K562 (cell line): ENCODE results near the gene CRADD. TPM values are rescaled to one million over a fixed set of nuclear protein-coding genes. Genes with fewer than 3 reads are reported as not detected.

Experiments
- ATAC-seq: fragments of 200-7000 bp; cut with Tn5 transposase; 3 replicates; pipeline ENCODE4 v1.9.1; 2020; ENCODE audit warnings: moderate library complexity
- BruUV-seq: library from RNA; stranded (reverse); fragments of 400-500 nt; replicated peaks from 2 replicates; lab custom pipeline; 2021; lab: Mats Ljungman, UMichigan
- CTCF ChIA-PET: fragments of 300-600 bp; formaldehyde crosslinking; extraction: SDS; loops from one replicate; lab custom pipeline; 2021; ENCODE audit warnings: low intra/inter-chr PET ratio; lab: Yijun Ruan, JAX
- POLR2A ChIA-PET: fragments of 300-600, 350-650 bp; sonication (Branson Sonifier 250); formaldehyde crosslinking; extraction: SDS; loops from one replicate; lab custom pipeline; 2021; ENCODE audit warnings: antibody characterized with exemption, inconsistent platforms; lab: Yijun Ruan, JAX
- DNase-seq, 4 experiments: peaks; one replicate each; pipeline versions ENCODE4 v3.0.0 to v3.0.0-alpha.2; 2011 to 2018; ENCODE audit warnings: low spot score in 3 of 4, mixed read lengths in 3 of 4; ENCODE audit errors: extremely low read depth in 1 of 4
- FAIRE-seq: peaks from 2 replicates; lab custom pipeline; 2011; peaks lifted over from hg19 to GRCh38; lab: Jason Lieb, UNC
- H2AFZ ChIP-seq: 2 replicates; pipeline ENCODE4 v1.6.0; 2011; ENCODE audit warnings: low read depth, low read length, control low read depth, inconsistent platforms
- H3K27ac ChIP-seq: fragments of 200-600 bp; 3 replicates; pipeline ENCODE4 v1.8.0; 2011; ENCODE audit warnings: low read depth, mild to moderate bottlenecking, control low read depth, inconsistent platforms, low read length, moderate library complexity, mixed read lengths; ENCODE audit errors: extremely low read depth
- H3K27me3 ChIP-seq, 2 experiments: fragments of 300-600 bp in 1 of 2; 2 replicates in 1 of 2; 3 replicates in 1 of 2; pipeline versions ENCODE4 v1.6.0 to v1.8.0; 2011; ENCODE audit warnings: inconsistent platforms in 2 of 2, low read length in 2 of 2, mild to moderate bottlenecking in 1 of 2, mixed read lengths in 1 of 2, moderate library complexity in 1 of 2; ENCODE audit not compliant: control insufficient read depth in 2 of 2, insufficient read depth in 2 of 2
- H3K36me3 ChIP-seq: fragments of 300-600 bp; 3 replicates; pipeline ENCODE4 v1.8.0; 2011; ENCODE audit warnings: mild to moderate bottlenecking, low read length, inconsistent platforms; ENCODE audit not compliant: control insufficient read depth, insufficient read depth
- H3K4me1 ChIP-seq, 2 experiments: fragments of 200-600 bp in 1 of 2; replicated peaks in 1 of 2; 2 replicates in 1 of 2; 3 replicates in 1 of 2; pipeline versions ENCODE4 v1.5.1 to v1.8.0; 2011; ENCODE audit warnings: inconsistent platforms in 2 of 2, low read length in 2 of 2, mild to moderate bottlenecking in 1 of 2, mixed read lengths in 1 of 2, moderate library complexity in 1 of 2; ENCODE audit not compliant: control insufficient read depth in 2 of 2, insufficient read depth in 2 of 2
- H3K4me2 ChIP-seq: 2 replicates; pipeline ENCODE4 v1.6.1; 2011; ENCODE audit warnings: low read length, control low read depth, inconsistent platforms, mixed read lengths; ENCODE audit not compliant: insufficient read depth
- H3K4me3 ChIP-seq: fragments of 200-600 bp; sonication (generic), shearing (Covaris generic); 2 replicates; pipeline ENCODE4 v1.5.1; 2016; ENCODE audit warnings: control low read depth, inconsistent platforms
- H3K79me2 ChIP-seq: fragments of 200-600 bp; 3 replicates; pipeline ENCODE4 v1.8.0; 2011; ENCODE audit warnings: low read length, inconsistent platforms; ENCODE audit not compliant: control insufficient read depth, insufficient read depth
- H3K9ac ChIP-seq, 2 experiments: 2 replicates each; pipeline versions ENCODE4 v1.6.0 to v1.6.1; 2011; ENCODE audit warnings: low read depth in 2 of 2, low read length in 2 of 2, control low read depth in 1 of 2, inconsistent platforms in 1 of 2, mild to moderate bottlenecking in 1 of 2, mixed read lengths in 1 of 2; ENCODE audit not compliant: insufficient read depth in 1 of 2
- H3K9me1 ChIP-seq: one replicate; pipeline ENCODE4 v1.6.0; 2011; ENCODE audit warnings: inconsistent platforms, mild to moderate bottlenecking, low read length, moderate library complexity; ENCODE audit not compliant: control insufficient read depth, insufficient read depth
- H3K9me3 ChIP-seq: replicated peaks from 2 replicates; pipeline ENCODE4 v1.5.1; 2011; ENCODE audit warnings: low read depth, low read length, inconsistent platforms; ENCODE audit not compliant: control insufficient read depth, insufficient read depth
- H4K20me1 ChIP-seq: replicated peaks from 2 replicates; pipeline ENCODE4 v1.6.1; 2011; ENCODE audit warnings: low read length, inconsistent platforms, mixed read lengths; ENCODE audit not compliant: control insufficient read depth, insufficient read depth
- BRD9 ChIP-seq: fragments of 450-650 bp; IDR thresholded peaks from 2 replicates; pipeline ENCODE4 v1.6.1; 2018; ENCODE audit warnings: low read depth; ENCODE audit not compliant: partially characterized antibody
- ETV1 ChIP-seq: fragments of 450-650 bp; conservative IDR thresholded peaks from 2 replicates; pipeline ENCODE4 v1.6.1; 2016; ENCODE audit warnings: missing genetic modification characterization, control low read depth, low read depth, missing compliant biosample characterization
- ETV6 ChIP-seq, 3 experiments: fragments of 150-350 bp in 1 of 3; sonication (generic) in 1 of 3; formaldehyde crosslinking in 1 of 3; IDR thresholded peaks; 2 replicates each; pipeline versions ENCODE4 v1.6.1 to v1.8.0; 2014 to 2022; ENCODE audit warnings: borderline replicate concordance in 2 of 3, low read depth in 2 of 3, antibody characterized with exemption in 1 of 3, low read length in 1 of 3, mild to moderate bottlenecking in 1 of 3, missing genetic modification reagents in 1 of 3
- HDAC1 ChIP-seq, 2 experiments: fragments of 450-650 bp; IDR thresholded peaks; 2 replicates each; pipeline ENCODE4 v1.6.1; 2016 to 2017; ENCODE audit warnings: inconsistent platforms in 1 of 2, mild to moderate bottlenecking in 1 of 2, moderate library complexity in 1 of 2
- RBM22 ChIP-seq: fragments of 200-400 bp; formaldehyde crosslinking; IDR thresholded peaks from 2 replicates; pipeline ENCODE4 v1.6.1; 2018; ENCODE audit warnings: low read length, low read depth; ENCODE audit not compliant: poor library complexity, severe bottlenecking
- SMARCE1 ChIP-seq: fragments of 450-650 bp; IDR thresholded peaks from 2 replicates; pipeline ENCODE4 v1.7.1; 2016; ENCODE audit warnings: mild to moderate bottlenecking
- ZFP36 ChIP-seq: fragments of 150-350 bp; IDR thresholded peaks from 2 replicates; pipeline ENCODE4 v1.6.1; 2018; ENCODE audit warnings: low read length, low read depth; ENCODE audit not compliant: partially characterized antibody
- ZNF668 ChIP-seq: fragments of 250-450 bp; sonication (Bioruptor Pico); IDR thresholded peaks from 2 replicates; pipeline ENCODE4 v1.8.0; 2022; ENCODE audit warnings: mild to moderate bottlenecking, inconsistent platforms
- ZNF717 ChIP-seq: fragments of 250-450 bp; sonication (Bioruptor Pico); IDR thresholded peaks from 2 replicates; pipeline ENCODE4 v1.5.0; 2021
- ZNF76 ChIP-seq: fragments of 250-450 bp; sonication (Bioruptor Pico); IDR thresholded peaks from 2 replicates; pipeline ENCODE4 v1.4.0; 2020; ENCODE audit warnings: mild to moderate bottlenecking, moderate library complexity, borderline replicate concordance
- WGBS: fragments of 100-300 bp; shearing (Covaris generic); methylation state at CpG from one replicate; pipeline ENCODE4 v1.1.6; 2016; ENCODE audit warnings: low coverage, mixed read lengths; ENCODE audit not compliant: insufficient coverage; ENCODE audit errors: missing lambda C conversion rate; 5-methylcytosine and 5-hydroxymethylcytosine counted together
- in situ Hi-C: fragments of 300-500 bp; cut with MboI; formaldehyde crosslinking; loops from 4 replicates; pipeline ENCODE4 v1.15.0; 2018; ENCODE audit warnings: inconsistent platforms, mixed read lengths
- intact Hi-C: fragments of 100-400 bp; cut with micrococcal nuclease; formaldehyde crosslinking; loops from 2 replicates; pipeline ENCODE4 v1.14.2; 2022
- polyA plus RNA-seq, 8 experiments: library from polyadenylated mRNA; depleted of rRNA in 4 of 8; stranded (reverse) in 5 of 8; unstranded in 3 of 8; fragments of >200 nt; fragmentation: Nextera tagmentation in 2 of 8; fragmentation: Illumina TruSeq in 1 of 8; extraction: Ambion mirVana in 2 of 8; extraction: Trizol in 1 of 8; gene quantifications; 2 replicates each; pipeline versions ENCODE4 v1.2.1 to v1.2.3, GENCODE V29; 2011 to 2014; ENCODE audit warnings: inconsistent platforms in 1 of 8, missing spikeins in 1 of 8
- total RNA-seq, 7 experiments: library from RNA; depleted of rRNA in 6 of 7; stranded (reverse); fragments of >200 nt in 6 of 7; fragmentation: Illumina TruSeq in 2 of 7; extraction: Trizol in 2 of 7; gene quantifications; 2 replicates each; pipeline versions ENCODE4 v1.2.1 to v1.2.3, GENCODE V29; 2011 to 2021; ENCODE audit warnings: low replicate concordance in 1 of 7

Gene CRADD
- total and polyA plus RNA-seq, 9 of the 15 experiments (the other 6 are each of a cell fraction or from before 2014, with no cell fraction given) = 20.5 to 41.1 (median 25.9) TPM

GRCh38 chr12:93743229-93743998, 66.2 kb downstream of the CRADD start:
- Histone ChIP-seq H3K36me3 (no peaks in the 10 kb centered on the region), H3K27me3 (no peaks in the 10 kb centered on the region), H3K4me3 (0 out of 2 replicates have a peak overlapping the region, but pooled peaks have one; percentile 44), H3K9ac (peak overlapping the region; percentile 76 to 81; a peak in 2 of 4 replicates), H3K4me1 (peaks cover 6 to 46% of the 10 kb centered on the region in 2 experiments), H3K4me2 (peak overlapping the region; percentile 95), H3K9me3 (no peaks in the 10 kb centered on the region), H4K20me1 (no peaks in the 10 kb centered on the region), H3K79me2 (peaks cover 61% of the 10 kb centered on the region), H3K9me1 (no peaks in the 10 kb centered on the region), H3K27ac (peak overlapping the region; percentile 91), H2AFZ (peak overlapping the region; percentile 80)
- ATAC-seq (peak; percentile 52), DNase-seq (peak in 1 of 4 experiments; percentile 68), FAIRE-seq (peak; percentile 42)
- WGBS = 18% methylated on average over 9 of the region's 9 CpGs
- CTCF ChIA-PET = interaction anchor here (3.9 kb wide), 1 partner anchor 174 kb away, joined by 24 read pairs; no protein-coding TSS in a partner anchor
- intact Hi-C loops (loop anchor here (2.0 kb wide), 3 partner anchors 15 to 357 kb away; no protein-coding TSS in a partner anchor), in situ Hi-C loops (loop anchor here (5.0 kb wide), 1 partner anchor 171 kb away; the partner anchor contains the start of gene SOCS2)
- no TSS peak for BruUV-seq
- POLR2A ChIA-PET = no interaction called here
- TF ChIP-seq ZFP36 (no peak), ZNF717 (CRISPR knock-in tag) (no peak), BRD9 (no peak), SMARCE1 (peak; percentile 12; the same call in 1 of the 2 replicates), ZNF76 (CRISPR knock-in tag) (no peak), ETV1 (tag) (no peak), ZNF668 (no peak), HDAC1 (IDR thresholded peaks at IDR 0.05) (0 out of 4 replicates have a peak, but pooled peaks of 1 of the 2 experiments have one; percentile 10), RBM22 (no peak), ETV6 (IDR thresholded peaks at IDR 0.05; ENCODE audit: borderline replicate concordance in 1 of 2, low read depth in 2 of 2, low read length in 1 of 2) (no peak), ETV6 (CRISPR knock-in tag; IDR thresholded peaks at IDR 0.05; ENCODE audit: borderline replicate concordance) (no peak)
